Uterus (tissue), 4 donors: ENCODE measurements around the gene FILIP1. TPM values are rescaled to one million over a fixed set of nuclear protein-coding genes. Genes with fewer than 3 reads are reported as not detected.

ENCODE experiments used
- DNase-seq, 2 donors: peaks; one replicate each; pipeline ENCODE4 v3.0.0-alpha.2; 2019 to 2020
- H3K27ac ChIP-seq, 2 donors: fragments of 200-600 bp; sonication (generic); 1 replicate in 1 of 2; 2 replicates in 1 of 2; pipeline ENCODE4 v1.5.1; 2016 to 2018
- H3K27me3 ChIP-seq, 2 donors: fragments of 200-600 bp; sonication (generic); one replicate each; pipeline ENCODE4 v1.5.1; 2018 to 2019; ENCODE audit warnings: control low read depth in 1 of 2
- H3K36me3 ChIP-seq, 2 donors: fragments of 200-600 bp; sonication (generic); one replicate each; pipeline ENCODE4 v1.5.1; 2019; ENCODE audit warnings: control low read depth in 1 of 2
- H3K4me1 ChIP-seq, 2 donors: fragments of 200-600 bp; sonication (generic); one replicate each; pipeline ENCODE4 v1.5.1; 2018 to 2019; ENCODE audit warnings: control low read depth in 1 of 2
- H3K4me3 ChIP-seq, 2 donors: fragments of 200-600 bp; sonication (generic); 1 replicate in 1 of 2; 2 replicates in 1 of 2; pipeline ENCODE4 v1.5.1; 2018 to 2019; ENCODE audit warnings: mild to moderate bottlenecking in 1 of 2
- H3K9me3 ChIP-seq, 2 donors: fragments of 200-600 bp; sonication (generic); one replicate each; pipeline ENCODE4 v1.5.1; 2019; ENCODE audit warnings: control low read depth in 1 of 2
- POLR2A ChIP-seq, 2 donors: fragments of 450-650 bp; IDR thresholded peaks; one replicate each; pipeline ENCODE4 v1.6.1; 2016; ENCODE audit warnings: antibody characterized with exemption in 2 of 2, mild to moderate bottlenecking in 1 of 2, moderate library complexity in 1 of 2
- intact Hi-C: fragments of 100-400 bp; cut with DNase I; formaldehyde crosslinking; loops from one replicate; pipeline ENCODE4 v1.15.1; 2023; ENCODE audit warnings: low total_unique reads
- total RNA-seq, 4 donors: library from RNA; depleted of rRNA in 3 of 4; stranded (reverse); fragments of >200 nt in 3 of 4; gene quantifications; one replicate each; pipeline versions ENCODE4 v1.1.0 to v1.2.4, GENCODE V29; 2014 to 2023
- TF ChIP-seq, protein P1 (sequence below), 4 experiments: fragments of 200-600 bp in 2 of 4; fragments of 450-650 bp in 2 of 4; sonication (generic) in 2 of 4; IDR thresholded peaks; one replicate each; pipeline ENCODE4 v1.5.1; 2016 to 2019; ENCODE audit warnings: antibody characterized with exemption in 4 of 4, mild to moderate bottlenecking in 2 of 4, moderate library complexity in 1 of 4
- donor health status: DM: yes; HTN: yes; CAD: no.

FILIP1 gene
- total RNA-seq, 4 donors from 2014 or later: 4.7 to 23.1 (median 12.5) TPM

DNA sequence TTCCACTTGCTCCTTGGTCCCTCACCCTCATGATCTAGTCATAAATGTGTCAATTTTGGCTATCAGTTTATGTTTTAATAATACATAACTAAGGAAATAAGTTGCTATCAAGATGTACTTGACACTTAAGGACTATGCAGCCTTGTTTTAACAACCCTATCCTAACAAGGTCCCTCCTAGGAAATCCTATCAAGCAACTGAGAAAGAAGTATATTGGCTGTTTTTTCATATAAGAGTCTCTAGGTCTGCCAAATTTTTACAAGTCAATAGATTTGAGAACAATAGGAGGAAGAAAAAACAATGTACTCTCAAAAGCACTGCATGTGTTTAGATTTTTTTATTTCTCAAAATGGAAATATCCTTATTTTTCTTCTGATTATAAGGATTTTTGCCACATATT is 14.7 kb downstream of the FILIP1 start:
- H3K36me3 ChIP-seq: no peaks in the 10 kb centered on the region
- no peaks in the 10 kb centered on the region for H3K27me3 ChIP-seq
- intact Hi-C loops: no loop called here
- DNase-seq: no peak
- H3K9me3 ChIP-seq: no peaks in the 10 kb centered on the region
- H3K4me1 ChIP-seq: peaks cover 0 to 6% of the 10 kb centered on the region in 2 donors
- TF ChIP-seq, protein P1, sequence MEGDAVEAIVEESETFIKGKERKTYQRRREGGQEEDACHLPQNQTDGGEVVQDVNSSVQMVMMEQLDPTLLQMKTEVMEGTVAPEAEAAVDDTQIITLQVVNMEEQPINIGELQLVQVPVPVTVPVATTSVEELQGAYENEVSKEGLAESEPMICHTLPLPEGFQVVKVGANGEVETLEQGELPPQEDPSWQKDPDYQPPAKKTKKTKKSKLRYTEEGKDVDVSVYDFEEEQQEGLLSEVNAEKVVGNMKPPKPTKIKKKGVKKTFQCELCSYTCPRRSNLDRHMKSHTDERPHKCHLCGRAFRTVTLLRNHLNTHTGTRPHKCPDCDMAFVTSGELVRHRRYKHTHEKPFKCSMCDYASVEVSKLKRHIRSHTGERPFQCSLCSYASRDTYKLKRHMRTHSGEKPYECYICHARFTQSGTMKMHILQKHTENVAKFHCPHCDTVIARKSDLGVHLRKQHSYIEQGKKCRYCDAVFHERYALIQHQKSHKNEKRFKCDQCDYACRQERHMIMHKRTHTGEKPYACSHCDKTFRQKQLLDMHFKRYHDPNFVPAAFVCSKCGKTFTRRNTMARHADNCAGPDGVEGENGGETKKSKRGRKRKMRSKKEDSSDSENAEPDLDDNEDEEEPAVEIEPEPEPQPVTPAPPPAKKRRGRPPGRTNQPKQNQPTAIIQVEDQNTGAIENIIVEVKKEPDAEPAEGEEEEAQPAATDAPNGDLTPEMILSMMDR (IDR thresholded peaks at IDR 0.05): no peak
- TF ChIP-seq POLR2A (IDR thresholded peaks at IDR 0.05): no peak
- no peak overlapping the region for H3K27ac ChIP-seq
- H3K4me3 ChIP-seq: no peak overlapping the region

DNA sequence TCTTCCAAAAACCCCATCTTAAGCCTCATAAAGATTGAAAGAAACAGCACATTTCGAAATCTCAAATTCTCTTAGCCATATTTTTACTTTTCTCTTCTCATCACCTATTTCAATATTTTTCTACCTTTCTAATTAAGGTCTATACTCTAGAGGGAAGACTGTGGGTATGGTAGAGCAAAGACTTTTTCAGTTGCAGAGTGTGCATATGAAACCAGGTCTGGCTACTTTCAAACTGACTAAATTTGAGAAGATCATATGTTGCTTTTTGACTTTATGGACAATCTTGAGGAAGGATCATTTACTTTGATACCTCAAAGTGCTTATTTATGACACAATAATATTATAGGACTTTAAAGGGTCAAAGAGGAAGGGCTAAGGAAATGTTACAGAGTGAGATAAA is 20.7 kb downstream of the FILIP1 start:
- H3K36me3 ChIP-seq: no peaks in the 10 kb centered on the region
- H3K4me3 ChIP-seq: no peak overlapping the region
- TF ChIP-seq, protein P1 (IDR thresholded peaks at IDR 0.05): no peak
- TF ChIP-seq POLR2A (IDR thresholded peaks at IDR 0.05): no peak
- no peaks in the 10 kb centered on the region for H3K4me1 ChIP-seq
- H3K9me3 ChIP-seq: no peaks in the 10 kb centered on the region
- intact Hi-C loops: no loop called here
- DNase-seq: no peak
- H3K27me3 ChIP-seq: no peaks in the 10 kb centered on the region
- no peak overlapping the region for H3K27ac ChIP-seq

DNA sequence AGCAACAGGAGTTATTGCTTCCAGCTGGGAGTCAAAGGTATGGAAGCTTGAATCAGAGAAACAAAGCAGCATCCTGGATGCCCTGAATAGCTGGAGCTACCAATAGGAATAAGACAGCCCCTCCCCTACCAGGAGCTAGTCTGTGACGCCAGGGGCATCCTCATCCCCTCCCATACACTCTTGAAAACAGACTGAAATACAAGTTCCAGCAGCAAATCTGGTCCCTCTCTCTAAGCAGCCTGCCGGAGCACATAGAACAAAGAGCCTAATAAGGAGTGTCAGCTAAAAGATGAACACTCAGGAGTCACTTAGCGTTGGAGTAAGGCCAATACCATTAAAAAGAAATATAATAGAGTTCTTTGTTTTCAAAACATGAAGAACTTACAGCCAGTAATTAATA is 25.6 kb downstream of the FILIP1 start:
- H3K9me3 ChIP-seq: no peaks in the 10 kb centered on the region
- no peaks in the 10 kb centered on the region for H3K36me3 ChIP-seq
- TF ChIP-seq, protein P1 (IDR thresholded peaks at IDR 0.05): no peak
- no peak for TF ChIP-seq POLR2A (IDR thresholded peaks at IDR 0.05)
- H3K4me1 ChIP-seq: peaks cover 0 to 4% of the 10 kb centered on the region in 2 donors
- H3K4me3 ChIP-seq: no peak overlapping the region
- intact Hi-C loops: no loop called here
- H3K27ac ChIP-seq: peak overlapping the region; percentile 76 to 86
- H3K27me3 ChIP-seq: no peaks in the 10 kb centered on the region
- peak in 1 of 2 donors; percentile 49 for DNase-seq

DNA sequence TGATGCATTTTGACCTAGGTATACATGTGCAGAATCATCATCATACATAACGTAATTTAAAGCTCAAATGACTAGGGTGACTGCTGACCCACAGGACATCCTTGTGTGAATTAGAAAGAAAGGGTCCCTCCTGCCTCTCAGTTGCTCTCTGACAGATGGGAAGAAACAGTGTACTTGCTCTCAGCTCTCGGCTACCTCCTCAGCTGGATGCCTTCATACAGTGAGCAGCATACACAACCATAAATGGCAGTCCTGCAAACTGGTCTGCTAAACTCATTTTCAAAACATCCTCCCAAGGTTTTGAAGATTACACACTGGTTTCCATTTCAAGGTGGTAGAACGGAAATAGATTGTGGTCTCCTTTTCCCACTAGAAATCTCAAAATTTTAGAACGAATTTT is 26.3 kb downstream of the FILIP1 start:
- peak overlapping the region; percentile 76 to 86 for H3K27ac ChIP-seq

DNA sequence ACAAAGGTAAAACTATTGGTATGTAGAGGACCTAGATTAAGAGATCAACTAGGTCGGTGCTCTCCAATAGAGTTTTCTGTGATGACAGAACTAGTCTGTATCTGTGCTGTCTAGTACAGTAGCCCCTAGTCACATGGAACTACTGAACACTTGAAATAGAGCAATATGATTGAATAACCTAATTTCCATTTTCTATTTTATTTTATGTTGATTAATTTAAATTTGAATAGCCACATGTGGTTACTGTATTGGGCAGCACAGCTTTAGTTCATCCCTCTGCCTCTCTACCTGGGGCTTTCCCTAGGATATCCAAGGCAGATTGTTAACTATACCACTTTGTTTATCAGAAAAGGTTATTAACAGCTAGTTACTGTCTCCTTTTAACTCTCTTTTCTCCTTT is 27.0 kb downstream of the FILIP1 start:
- no peaks in the 10 kb centered on the region for H3K36me3 ChIP-seq
- no peak for DNase-seq
- H3K4me3 ChIP-seq: no peak overlapping the region
- intact Hi-C loops: no loop called here
- H3K9me3 ChIP-seq: no peaks in the 10 kb centered on the region
- H3K27ac ChIP-seq: peak overlapping the region; percentile 76 to 86
- TF ChIP-seq, protein P1 (IDR thresholded peaks at IDR 0.05): no peak
- peaks cover 0 to 4% of the 10 kb centered on the region in 2 donors for H3K4me1 ChIP-seq
- H3K27me3 ChIP-seq: no peaks in the 10 kb centered on the region

More for the DNA sequence above, 26.3 kb downstream of the FILIP1 start:
- Histone ChIP-seq H3K4me3 (no peak overlapping the region), H3K4me1 (peaks cover 0 to 4% of the 10 kb centered on the region in 2 donors), H3K27me3 (no peaks in the 10 kb centered on the region), H3K36me3 (no peaks in the 10 kb centered on the region), H3K9me3 (no peaks in the 10 kb centered on the region)
- intact Hi-C loops: no loop called here
- peak in 1 of 2 donors; percentile 43 for DNase-seq
- TF ChIP-seq POLR2A (IDR thresholded peaks at IDR 0.05): no peak
- TF ChIP-seq, protein P1 (IDR thresholded peaks at IDR 0.05): no peak
